Measurements from ENCODE around the gene TCL1B. TPM values are rescaled to one million over a fixed set of nuclear protein-coding genes. Genes with fewer than 3 reads are reported as not detected.

Gene TCL1B
- total RNA-seq, 2 experiments from 2014 or later = not detected

GRCh38 chr14:95651821-95652583 lies 34.2 kb upstream of the TCL1B start:
- H3K27me3 Mint-ChIP-seq = peaks cover 31% of the 10 kb centered on the region
- no peak for TF ChIP-seq CTCF (IDR thresholded peaks at IDR 0.05)
- intact Hi-C loops (cut with DNase I, micrococcal nuclease) = no loop called here
- POLR2A ChIA-PET = no interaction called here
- ATAC-seq (ENCODE audit: poor library complexity) (no peak), DNase-seq (no peak)
- Histone ChIP-seq H3K4me1 (ENCODE audit: insufficient read depth, low read length) (no peaks in the 10 kb centered on the region), H3K27ac (ENCODE audit: low read depth in 1 of 2, low read length in 2 of 2) (no peak overlapping the region), H3K36me3 (ENCODE audit: insufficient read depth, low read length) (no peaks in the 10 kb centered on the region), H3K4me3 (ENCODE audit: low read length) (no peak overlapping the region), H3K9me3 (ENCODE audit: control insufficient read depth in 1 of 2, insufficient read depth in 1 of 2, low read length in 2 of 2) (no peaks in the 10 kb centered on the region), H3K27me3 (ENCODE audit: control insufficient read depth in 1 of 2, insufficient read depth in 2 of 2, low read length in 2 of 2) (no peaks in the 10 kb centered on the region)
- H3K9me3 Mint-ChIP-seq = no peaks in the 10 kb centered on the region
- no peak overlapping the region for H3K27ac Mint-ChIP-seq
- peaks cover 6% of the 10 kb centered on the region for H3K4me1 Mint-ChIP-seq (ENCODE audit: low read depth)
- no peak overlapping the region for H3K4me3 Mint-ChIP-seq
- H3K36me3 Mint-ChIP-seq (ENCODE audit: low read depth) = no peaks in the 10 kb centered on the region
- CTCF ChIA-PET = no interaction called here

- Mint-ChIP-seq H3K9me3 (no peaks in the 10 kb centered on the region), H3K4me1 (ENCODE audit: low read depth) (peaks cover 6% of the 10 kb centered on the region), H3K27ac (no peak overlapping the region), H3K4me3 (no peak overlapping the region), H3K27me3 (peaks cover 30% of the 10 kb centered on the region), H3K36me3 (ENCODE audit: low read depth) (no peaks in the 10 kb centered on the region)
- Histone ChIP-seq H3K9me3 (ENCODE audit: control insufficient read depth in 1 of 2, insufficient read depth in 1 of 2, low read length in 2 of 2) (no peaks in the 10 kb centered on the region), H3K36me3 (ENCODE audit: insufficient read depth, low read length) (no peaks in the 10 kb centered on the region), H3K27ac (ENCODE audit: low read depth in 1 of 2, low read length in 2 of 2) (no peak overlapping the region), H3K4me3 (ENCODE audit: low read length) (no peak overlapping the region), H3K27me3 (ENCODE audit: control insufficient read depth in 1 of 2, insufficient read depth in 2 of 2, low read length in 2 of 2) (no peaks in the 10 kb centered on the region), H3K4me1 (ENCODE audit: insufficient read depth, low read length) (no peaks in the 10 kb centered on the region)
- POLR2A ChIA-PET = no interaction called here
- DNase-seq (no peak), ATAC-seq (ENCODE audit: poor library complexity) (no peak)
- intact Hi-C loops (cut with DNase I, micrococcal nuclease) = no loop called here
- CTCF ChIA-PET = no interaction called here
- TF ChIP-seq CTCF (IDR thresholded peaks at IDR 0.05) = no peak
Measured at GRCh38 chr14:95652690-95653089, 33.5 kb upstream of the TCL1B start.

- no peaks in the 10 kb centered on the region for H3K4me1 ChIP-seq (ENCODE audit: insufficient read depth, low read length)
- no peak for TF ChIP-seq CTCF (IDR thresholded peaks at IDR 0.05)
- Mint-ChIP-seq H3K27me3 (peaks cover 31% of the 10 kb centered on the region), H3K27ac (no peak overlapping the region), H3K9me3 (no peaks in the 10 kb centered on the region), H3K4me3 (no peak overlapping the region), H3K4me1 (ENCODE audit: low read depth) (peaks cover 6% of the 10 kb centered on the region), H3K36me3 (ENCODE audit: low read depth) (no peaks in the 10 kb centered on the region)
- no peak for DNase-seq
- H3K27me3 ChIP-seq (ENCODE audit: control insufficient read depth in 1 of 2, insufficient read depth in 2 of 2, low read length in 2 of 2) = peaks cover 0 to 10% of the 10 kb centered on the region in 2 experiments
- H3K9me3 ChIP-seq (ENCODE audit: control insufficient read depth in 1 of 2, insufficient read depth in 1 of 2, low read length in 2 of 2) = no peaks in the 10 kb centered on the region
- intact Hi-C loops (cut with DNase I, micrococcal nuclease) = no loop called here
- POLR2A ChIA-PET = no interaction called here
- CTCF ChIA-PET = no interaction called here
- no peak overlapping the region for H3K4me3 ChIP-seq (ENCODE audit: low read length)
- H3K27ac ChIP-seq (ENCODE audit: low read depth in 1 of 2, low read length in 2 of 2) = no peak overlapping the region
- no peak for ATAC-seq (ENCODE audit: poor library complexity)
- no peaks in the 10 kb centered on the region for H3K36me3 ChIP-seq (ENCODE audit: insufficient read depth, low read length)
Measured at GRCh38 chr14:95655461-95655860, 30.8 kb upstream of the TCL1B start.

Data from CD4-positive, alpha-beta T cell (primary cell).